ENCODE results near the gene F2RL3.
"Not testable (repeated sequence)": the region's sequence is repeated elsewhere in the genome, so short reads cannot be mapped to it uniquely, and the experiment has no call there.

Gene F2RL3

DNA sequence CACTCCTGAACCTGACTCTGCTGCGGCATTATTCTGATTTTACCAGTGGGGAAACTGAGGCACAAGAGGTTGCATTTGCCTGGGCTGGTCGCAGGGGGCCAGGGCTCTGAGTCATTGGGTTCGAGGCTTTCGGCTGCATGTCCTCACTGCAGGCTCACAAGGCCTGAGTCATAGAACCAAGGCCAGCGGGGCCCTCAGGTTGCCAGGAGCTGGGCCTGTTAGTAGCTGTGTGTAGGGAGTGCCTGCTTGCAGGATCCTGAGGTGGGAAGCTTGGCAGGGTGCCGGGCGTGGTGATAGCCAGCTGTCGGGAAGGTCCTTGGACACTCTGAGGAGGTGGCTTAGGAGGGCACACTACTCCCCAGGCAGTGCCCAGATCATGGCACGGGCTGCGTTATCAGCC is 21.6 kb upstream of the F2RL3 start:
- TF ChIP-seq, protein P1, sequence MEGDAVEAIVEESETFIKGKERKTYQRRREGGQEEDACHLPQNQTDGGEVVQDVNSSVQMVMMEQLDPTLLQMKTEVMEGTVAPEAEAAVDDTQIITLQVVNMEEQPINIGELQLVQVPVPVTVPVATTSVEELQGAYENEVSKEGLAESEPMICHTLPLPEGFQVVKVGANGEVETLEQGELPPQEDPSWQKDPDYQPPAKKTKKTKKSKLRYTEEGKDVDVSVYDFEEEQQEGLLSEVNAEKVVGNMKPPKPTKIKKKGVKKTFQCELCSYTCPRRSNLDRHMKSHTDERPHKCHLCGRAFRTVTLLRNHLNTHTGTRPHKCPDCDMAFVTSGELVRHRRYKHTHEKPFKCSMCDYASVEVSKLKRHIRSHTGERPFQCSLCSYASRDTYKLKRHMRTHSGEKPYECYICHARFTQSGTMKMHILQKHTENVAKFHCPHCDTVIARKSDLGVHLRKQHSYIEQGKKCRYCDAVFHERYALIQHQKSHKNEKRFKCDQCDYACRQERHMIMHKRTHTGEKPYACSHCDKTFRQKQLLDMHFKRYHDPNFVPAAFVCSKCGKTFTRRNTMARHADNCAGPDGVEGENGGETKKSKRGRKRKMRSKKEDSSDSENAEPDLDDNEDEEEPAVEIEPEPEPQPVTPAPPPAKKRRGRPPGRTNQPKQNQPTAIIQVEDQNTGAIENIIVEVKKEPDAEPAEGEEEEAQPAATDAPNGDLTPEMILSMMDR (IDR thresholded peaks at IDR 0.05; ENCODE audit: low read depth, low read length) = no peak
- no peak overlapping the region for H3K4me3 ChIP-seq (ENCODE audit: low read depth, low read length)

DNA sequence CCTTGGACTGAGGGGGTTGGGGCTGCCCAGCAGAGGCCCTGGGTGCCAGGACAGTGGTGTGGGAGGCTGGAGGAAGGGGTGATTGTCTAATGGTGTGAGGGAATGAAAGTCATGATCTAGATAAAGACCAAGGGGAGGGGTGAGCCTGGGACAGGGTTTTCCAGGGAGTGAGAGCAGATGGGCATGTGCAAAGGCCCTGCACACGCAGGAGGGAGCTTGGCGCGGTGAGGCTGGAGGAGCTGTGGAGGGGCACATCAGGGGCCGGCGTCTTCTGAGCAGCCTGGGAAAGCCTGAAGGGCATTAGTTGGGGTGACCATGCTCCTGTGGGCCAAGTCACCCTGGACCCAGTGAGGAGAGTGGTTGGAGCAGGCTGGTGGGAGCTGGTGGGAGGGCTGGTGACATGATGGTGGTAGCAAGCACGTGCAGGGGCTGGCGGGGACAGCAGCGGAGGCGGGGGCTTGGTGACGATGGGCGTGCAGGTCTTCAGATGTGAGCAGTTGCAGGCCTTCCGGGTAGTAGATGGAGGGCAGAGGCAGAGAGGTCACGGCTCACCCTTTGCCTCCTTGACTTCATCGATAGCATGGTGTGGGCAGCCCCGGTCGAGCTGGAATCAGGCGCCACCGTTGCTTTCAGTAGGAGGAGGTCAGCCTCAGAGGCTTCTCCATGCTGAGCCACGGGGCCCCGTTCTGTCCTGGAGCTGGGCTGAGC is 20.2 kb upstream of the F2RL3 start:
- H3K4me3 ChIP-seq (ENCODE audit: low read depth, low read length) = no peak overlapping the region
- TF ChIP-seq, protein P1 (IDR thresholded peaks at IDR 0.05; ENCODE audit: low read depth, low read length) = no peak

DNA sequence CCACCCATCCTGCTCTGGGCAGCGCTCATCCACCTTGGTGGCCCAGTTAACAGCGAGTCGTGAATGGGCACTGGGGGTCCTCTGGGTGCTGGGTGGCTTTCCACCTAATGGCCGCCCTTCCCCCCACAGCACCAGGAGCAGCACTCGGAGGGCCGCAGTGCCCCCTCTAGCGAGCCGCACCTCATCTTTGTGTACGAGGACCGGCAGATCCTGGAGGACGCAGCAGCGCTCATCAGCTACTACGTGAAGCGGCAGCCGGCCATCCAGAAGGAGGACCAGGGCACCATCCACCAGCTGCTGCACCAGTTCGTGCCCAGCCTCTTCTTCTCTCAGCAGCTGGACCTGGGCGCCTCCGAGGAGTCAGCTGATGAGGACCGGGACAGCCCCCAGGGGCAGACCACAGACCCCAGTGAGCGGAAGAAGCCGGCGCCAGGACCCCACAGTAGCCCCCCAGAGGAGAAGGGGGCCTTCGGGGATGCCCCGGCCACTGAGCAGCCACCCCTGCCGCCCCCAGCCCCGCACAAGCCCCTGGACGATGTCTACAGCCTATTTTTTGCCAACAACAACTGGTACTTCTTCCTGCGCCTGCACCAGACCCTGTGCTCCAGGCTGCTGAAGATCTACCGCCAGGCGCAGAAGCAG is 19.3 kb upstream of the F2RL3 start:
- TF ChIP-seq, protein P1 (IDR thresholded peaks at IDR 0.05; ENCODE audit: low read depth, low read length) = no peak
- no peak overlapping the region for H3K4me3 ChIP-seq (ENCODE audit: low read depth, low read length)

DNA sequence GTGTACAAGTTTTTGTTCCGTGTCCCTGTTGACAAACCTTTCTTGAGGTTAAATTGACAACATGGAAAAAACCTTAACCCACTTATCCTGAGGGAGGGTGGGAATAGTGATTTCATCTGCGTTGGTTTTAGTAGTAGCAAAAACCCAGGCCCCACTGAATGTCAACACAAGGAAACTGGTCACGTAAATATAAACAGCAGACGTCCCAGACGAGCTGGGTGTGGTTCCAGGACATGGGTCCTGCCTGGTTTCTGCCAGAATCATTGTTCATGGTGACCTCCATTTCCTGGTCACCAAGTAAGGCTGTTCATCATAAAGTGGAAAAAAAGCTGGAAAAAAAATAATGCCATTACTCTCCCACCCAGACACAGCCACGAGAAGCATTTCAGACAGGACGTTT is 16.9 kb upstream of the F2RL3 start:
- TF ChIP-seq, protein P1 (IDR thresholded peaks at IDR 0.05; ENCODE audit: low read depth, low read length) = no peak
- H3K4me3 ChIP-seq (ENCODE audit: low read depth, low read length) = no peak overlapping the region

DNA sequence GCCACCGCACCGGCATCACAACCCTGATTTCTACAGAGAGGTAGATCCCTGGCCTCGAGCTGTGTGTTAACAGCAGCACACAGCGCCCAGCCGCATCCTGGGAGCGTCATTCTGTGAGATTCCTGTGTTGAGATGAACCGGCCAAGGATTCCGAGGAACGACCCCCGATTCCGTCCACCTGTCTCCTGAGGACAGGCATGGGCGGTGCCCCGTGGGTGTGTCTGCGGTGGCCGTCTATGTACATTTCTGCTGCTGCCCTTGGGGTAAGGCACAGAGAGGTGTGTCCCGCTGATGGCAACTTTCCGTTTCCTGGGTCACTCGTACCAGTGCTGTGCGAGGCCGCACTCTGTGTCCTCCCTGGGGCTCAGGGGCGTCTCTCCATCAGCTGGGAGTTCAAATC is 16.1 kb upstream of the F2RL3 start:
- TF ChIP-seq, protein P1 (IDR thresholded peaks at IDR 0.05; ENCODE audit: low read depth, low read length) = no peak
- H3K4me3 ChIP-seq (ENCODE audit: low read depth, low read length) = no peak overlapping the region

DNA sequence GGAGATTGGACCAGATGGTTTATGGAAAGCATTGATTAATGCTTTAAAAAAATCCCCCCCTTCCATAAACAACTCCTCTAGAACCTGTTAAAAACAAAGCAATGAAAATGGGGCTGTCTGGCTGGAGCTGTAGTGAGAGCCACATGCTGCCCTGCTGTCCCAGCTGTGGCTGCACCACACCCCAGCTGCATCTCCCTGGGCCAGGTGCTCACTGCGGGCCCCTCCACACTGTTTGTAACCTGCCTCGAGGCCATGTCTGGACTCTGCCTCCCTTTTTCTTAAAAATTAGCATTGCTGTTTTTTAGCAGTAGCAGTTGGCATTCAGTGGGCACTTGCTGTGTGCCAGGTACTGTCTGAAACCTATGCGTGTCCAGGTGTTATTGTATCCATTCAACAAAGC is 15.2 kb upstream of the F2RL3 start:
- TF ChIP-seq, protein P1 (IDR thresholded peaks at IDR 0.05; ENCODE audit: low read depth, low read length) = no peak
- no peak overlapping the region for H3K4me3 ChIP-seq (ENCODE audit: low read depth, low read length)

DNA sequence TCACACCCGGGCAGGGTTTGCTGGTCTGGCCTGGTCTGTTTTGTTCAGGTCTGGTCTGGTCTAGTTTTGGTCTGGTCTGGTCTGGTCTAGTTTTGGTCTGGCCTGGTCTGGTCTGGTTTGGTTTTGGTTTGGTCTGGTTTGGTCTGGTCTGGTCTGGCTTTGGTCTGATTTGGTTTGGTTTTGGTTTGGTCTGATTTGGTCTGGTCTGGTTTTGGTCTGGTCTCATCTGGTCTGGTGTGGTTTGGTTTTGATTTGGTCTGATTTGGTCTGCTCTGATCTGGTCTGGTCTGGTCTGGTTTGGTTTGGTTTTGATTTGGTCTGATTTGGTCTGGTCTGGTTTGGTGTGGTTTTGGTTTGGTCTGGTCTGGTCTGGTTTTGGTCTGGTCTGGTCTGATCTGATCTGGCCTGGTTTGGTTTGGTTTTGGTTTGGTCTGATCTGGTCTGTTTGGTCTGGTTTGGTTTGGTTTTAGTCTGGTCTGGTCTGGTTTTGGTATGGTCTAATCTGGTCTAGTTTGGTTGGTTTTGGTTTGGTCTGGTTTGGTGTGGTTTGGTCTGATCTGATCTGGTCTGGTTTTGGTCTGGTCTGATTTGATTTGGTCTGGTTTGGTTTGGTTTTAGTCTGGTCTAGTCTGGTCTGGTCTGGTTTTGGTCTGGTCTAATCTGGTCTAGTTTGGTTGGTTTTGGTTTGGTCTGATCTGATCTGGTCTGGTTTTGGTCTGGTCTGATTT is 14.4 kb upstream of the F2RL3 start:
- TF ChIP-seq, protein P1 (IDR thresholded peaks at IDR 0.05; ENCODE audit: low read depth, low read length) = no peak
- H3K4me3 ChIP-seq (ENCODE audit: low read depth, low read length) = no peak overlapping the region

DNA sequence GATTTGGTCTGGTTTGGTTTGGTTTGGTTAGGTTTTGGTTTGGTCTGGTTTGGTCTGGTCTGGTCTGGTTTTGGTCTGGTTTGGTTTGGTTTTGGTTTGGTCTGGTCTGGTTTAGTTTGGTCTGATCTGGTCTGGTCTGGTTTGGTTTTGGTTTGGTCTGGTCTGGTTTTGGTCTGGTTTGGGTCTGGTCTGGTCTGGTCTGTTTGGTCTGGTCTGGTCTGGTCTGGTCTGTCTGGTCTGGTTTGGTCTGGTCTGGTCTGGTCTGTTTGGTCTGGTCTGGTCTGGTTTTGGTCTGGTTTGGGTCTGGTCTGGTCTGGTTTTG is 13.9 kb upstream of the F2RL3 start:
- H3K4me3 ChIP-seq (ENCODE audit: low read depth, low read length) = not testable (repeated sequence)

Data from WI38 (cell line).